Measurements from ENCODE around the gene RBM6. TPM values are rescaled to one million over a fixed set of nuclear protein-coding genes. Genes with fewer than 3 reads are reported as not detected.
"Not testable (repeated sequence)": the region's sequence is repeated elsewhere in the genome, so short reads cannot be mapped to it uniquely, and the experiment has no call there.

The RBM6 gene
- total RNA-seq, 1 donor from 2014 or later, result 101 TPM

DNA sequence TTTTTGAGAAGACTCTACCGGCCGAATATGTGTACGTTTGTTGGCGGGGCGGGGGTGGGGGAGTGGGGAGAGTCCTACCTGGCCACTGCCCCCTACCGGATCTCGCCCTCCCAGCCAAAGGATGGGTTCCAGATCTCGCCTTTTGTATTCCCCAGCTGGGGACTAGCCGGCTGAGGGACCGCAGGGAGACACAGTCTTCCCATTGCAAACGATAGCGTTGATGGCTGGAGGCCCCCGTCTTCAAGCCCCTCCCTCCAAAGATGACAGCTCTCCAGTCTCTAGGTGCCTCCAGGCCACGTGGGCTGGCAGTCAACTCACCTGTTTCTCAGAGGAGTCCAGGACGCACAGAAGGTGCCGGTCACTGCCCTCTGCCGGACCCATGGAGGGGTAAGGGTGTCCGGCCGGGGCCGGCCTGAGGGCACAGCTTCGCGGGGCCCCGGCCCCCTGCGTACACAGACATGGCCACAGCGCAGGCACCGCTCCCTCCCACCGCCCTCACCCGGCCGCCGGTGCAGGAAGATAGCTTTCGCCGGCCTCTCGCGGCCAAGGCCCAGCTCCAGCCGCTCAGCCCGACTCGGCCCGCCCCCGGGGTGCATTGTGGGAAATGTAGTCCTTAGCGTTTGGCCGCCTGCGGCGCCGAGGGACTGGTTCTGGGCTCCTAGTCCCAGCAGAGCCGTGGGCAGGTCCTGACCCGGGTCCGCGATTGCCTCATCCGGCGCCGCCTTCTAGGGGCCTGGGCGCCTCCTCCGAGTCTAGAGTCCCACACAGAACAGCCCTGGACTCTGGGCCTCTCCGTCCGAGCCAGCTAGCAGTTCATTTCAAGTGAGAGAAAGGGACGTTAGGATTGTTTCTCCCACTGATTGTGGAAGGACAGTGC, 10.4 kb upstream of the RBM6 start, which contains the start of gene MON1A:
TSS of gene MON1A (minus strand) at position 521 of the 877 bp plus-strand sequence. CDS start 16,465 bp downstream, outside the sequence.
- Histone ChIP-seq H3K27ac (peak within 1 kb of the TSS; percentile 85), H3K36me3 (no peaks in the 10 kb centered on the region), H3K9me3 (no peaks in the 10 kb centered on the region), H3K4me1 (peaks cover 25% of the 10 kb centered on the region), H3K27me3 (ENCODE audit: low read depth) (no peaks in the 10 kb centered on the region), H3K4me3 (peak within 1 kb of the TSS; percentile 88)
- peak; percentile 97 for DNase-seq
- peak; percentile 99 for ATAC-seq
- TF ChIP-seq, protein P1, sequence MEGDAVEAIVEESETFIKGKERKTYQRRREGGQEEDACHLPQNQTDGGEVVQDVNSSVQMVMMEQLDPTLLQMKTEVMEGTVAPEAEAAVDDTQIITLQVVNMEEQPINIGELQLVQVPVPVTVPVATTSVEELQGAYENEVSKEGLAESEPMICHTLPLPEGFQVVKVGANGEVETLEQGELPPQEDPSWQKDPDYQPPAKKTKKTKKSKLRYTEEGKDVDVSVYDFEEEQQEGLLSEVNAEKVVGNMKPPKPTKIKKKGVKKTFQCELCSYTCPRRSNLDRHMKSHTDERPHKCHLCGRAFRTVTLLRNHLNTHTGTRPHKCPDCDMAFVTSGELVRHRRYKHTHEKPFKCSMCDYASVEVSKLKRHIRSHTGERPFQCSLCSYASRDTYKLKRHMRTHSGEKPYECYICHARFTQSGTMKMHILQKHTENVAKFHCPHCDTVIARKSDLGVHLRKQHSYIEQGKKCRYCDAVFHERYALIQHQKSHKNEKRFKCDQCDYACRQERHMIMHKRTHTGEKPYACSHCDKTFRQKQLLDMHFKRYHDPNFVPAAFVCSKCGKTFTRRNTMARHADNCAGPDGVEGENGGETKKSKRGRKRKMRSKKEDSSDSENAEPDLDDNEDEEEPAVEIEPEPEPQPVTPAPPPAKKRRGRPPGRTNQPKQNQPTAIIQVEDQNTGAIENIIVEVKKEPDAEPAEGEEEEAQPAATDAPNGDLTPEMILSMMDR (IDR thresholded peaks at IDR 0.05), result peak; percentile 41
- intact Hi-C loops (cut with DNase I), result no loop called here

DNA sequence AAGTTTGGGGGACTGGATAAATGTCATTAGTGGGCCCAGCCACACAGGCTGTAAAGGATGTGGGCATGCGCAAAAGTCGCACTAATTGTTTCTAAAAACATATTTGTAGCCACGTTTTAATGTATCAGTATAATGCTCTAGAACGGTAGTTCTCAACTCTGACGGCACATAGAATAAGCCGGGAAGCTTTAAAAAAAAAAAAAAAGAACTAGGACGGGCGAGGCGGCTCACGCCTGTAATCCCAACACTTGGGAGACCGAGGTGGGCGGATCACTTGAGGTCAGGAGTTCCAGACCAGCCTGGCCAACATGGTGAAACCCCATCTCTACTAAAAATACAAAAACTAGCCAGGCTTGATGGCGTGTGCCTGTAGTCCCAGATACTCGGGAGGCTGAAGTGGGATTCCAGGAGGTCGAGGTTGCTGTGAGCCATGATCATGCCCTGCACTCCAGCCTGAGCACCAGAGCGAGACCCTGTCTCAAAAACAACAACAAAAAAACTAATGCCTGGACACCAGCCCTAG, 9.7 kb upstream of the RBM6 start:
- Histone ChIP-seq H3K4me1 (peaks cover 25% of the 10 kb centered on the region), H3K4me3 (peak overlapping the region; percentile 88), H3K27ac (peak overlapping the region; percentile 85), H3K36me3 (no peaks in the 10 kb centered on the region), H3K27me3 (ENCODE audit: low read depth) (no peaks in the 10 kb centered on the region), H3K9me3 (no peaks in the 10 kb centered on the region)
- TF ChIP-seq, protein P1 (IDR thresholded peaks at IDR 0.05), result no peak
- peak in 1 of 2 donors; percentile 1 for ATAC-seq
- intact Hi-C loops (cut with DNase I), result no loop called here
- DNase-seq, result no peak

DNA sequence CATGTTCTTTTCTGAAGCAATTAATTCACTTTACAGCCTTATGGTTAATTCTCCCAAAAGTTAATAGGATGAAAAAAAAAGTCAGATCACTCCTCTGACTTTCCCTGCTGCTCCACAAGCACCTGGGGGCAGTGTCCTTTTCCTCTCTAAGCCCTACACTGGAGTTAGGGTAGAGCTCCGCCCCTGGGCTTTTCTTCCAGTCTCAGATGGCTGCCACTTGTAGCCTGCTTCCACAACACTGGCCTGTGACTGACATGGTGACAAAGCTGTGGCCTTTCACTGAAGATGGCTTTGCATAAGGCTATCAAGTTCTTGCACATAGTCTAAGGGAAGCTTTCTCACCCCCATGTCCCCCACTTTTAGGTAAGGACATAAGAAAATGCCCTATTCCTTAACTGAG, 9.0 kb upstream of the RBM6 start:
- TF ChIP-seq, protein P1 (IDR thresholded peaks at IDR 0.05), result no peak
- intact Hi-C loops (cut with DNase I), result no loop called here
- H3K9me3 ChIP-seq, result no peaks in the 10 kb centered on the region
- DNase-seq (no peak), ATAC-seq (no peak)
- H3K27me3 ChIP-seq (ENCODE audit: low read depth), result no peaks in the 10 kb centered on the region
- H3K36me3 ChIP-seq, result no peaks in the 10 kb centered on the region
- no peak overlapping the region for H3K27ac ChIP-seq
- H3K4me1 ChIP-seq, result peaks cover 25% of the 10 kb centered on the region
- no peak overlapping the region for H3K4me3 ChIP-seq

DNA sequence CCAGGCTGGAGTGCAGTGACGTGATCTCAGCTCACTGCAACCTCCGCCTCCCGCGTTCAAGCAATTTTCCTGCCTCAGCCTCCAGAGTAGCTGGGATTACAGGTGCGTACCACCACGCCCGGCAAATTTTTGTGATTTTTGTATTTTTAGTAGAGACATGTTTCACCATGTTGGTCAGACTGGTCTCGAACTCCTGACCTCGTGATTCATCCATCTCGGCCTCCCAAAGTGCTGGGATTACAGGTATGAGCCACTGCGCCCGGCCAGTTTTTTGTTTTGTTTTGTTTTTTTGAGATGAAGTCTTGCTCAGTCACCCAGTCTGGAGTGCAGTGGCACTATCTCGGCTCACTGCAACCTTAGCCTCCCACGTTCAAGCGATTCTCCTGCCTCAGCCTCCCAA, 7.7 kb upstream of the RBM6 start:
- H3K27ac ChIP-seq; H3K4me3 ChIP-seq; intact Hi-C loops (cut with DNase I); H3K27me3 ChIP-seq (ENCODE audit: low read depth); H3K9me3 ChIP-seq; ATAC-seq; H3K36me3 ChIP-seq; DNase-seq: not testable (repeated sequence)
- peaks cover 25% of the 10 kb centered on the region for H3K4me1 ChIP-seq

DNA sequence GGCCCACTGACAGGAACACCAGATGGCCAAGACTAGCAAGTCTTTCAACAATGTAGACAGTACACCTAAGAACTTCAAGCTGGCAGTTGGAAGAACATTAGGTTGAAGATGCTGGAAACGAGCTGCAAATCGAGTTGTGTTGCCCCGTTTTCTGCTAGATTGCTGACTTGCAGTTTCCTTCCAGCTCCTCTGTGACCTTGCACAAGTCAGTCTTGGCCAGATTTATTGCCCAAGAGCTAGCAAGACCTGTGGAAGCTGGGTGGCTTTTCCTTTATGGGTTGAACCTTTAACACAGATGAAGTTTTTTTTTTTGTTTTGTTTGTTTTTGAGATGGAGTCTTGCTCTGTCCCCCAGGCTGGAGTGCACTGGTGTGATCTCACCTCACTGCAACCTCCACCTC, 2.9 kb upstream of the RBM6 start:
- Histone ChIP-seq H3K27ac (no peak overlapping the region), H3K36me3 (no peaks in the 10 kb centered on the region), H3K9me3 (no peaks in the 10 kb centered on the region), H3K4me3 (no peak overlapping the region), H3K27me3 (ENCODE audit: low read depth) (no peaks in the 10 kb centered on the region), H3K4me1 (peaks cover 15% of the 10 kb centered on the region)
- DNase-seq, result no peak
- TF ChIP-seq, protein P1 (IDR thresholded peaks at IDR 0.05), result no peak
- ATAC-seq, result no peak
- intact Hi-C loops (cut with DNase I), result no loop called here
